Astrocyte (in vitro differentiated cells and primary cell): ENCODE results near the gene ZNF784. TPM values are rescaled to one million over a fixed set of nuclear protein-coding genes. Genes with fewer than 3 reads are reported as not detected.

Source experiments
- DNase-seq: peaks from one replicate; pipeline ENCODE4 v3.0.0-alpha.2; 2010; ENCODE audit warnings: low read depth
- FAIRE-seq: peaks from 2 replicates; lab custom pipeline; 2011; peaks lifted over from hg19 to GRCh38; lab: Jason Lieb, UNC
- H2AFZ ChIP-seq: 2 replicates; pipeline ENCODE4 v1.6.0; 2012; ENCODE audit warnings: low read depth, low read length, inconsistent platforms
- H3K27ac ChIP-seq: 2 replicates; pipeline ENCODE4 v1.5.1; 2011; ENCODE audit warnings: low read depth, low read length, inconsistent platforms
- H3K27me3 ChIP-seq: 2 replicates; pipeline ENCODE4 v1.6.0; 2011; ENCODE audit warnings: low read length, inconsistent platforms; ENCODE audit not compliant: insufficient read depth
- H3K36me3 ChIP-seq: 2 replicates; pipeline ENCODE4 v1.5.1; 2011; ENCODE audit warnings: low read length, inconsistent platforms; ENCODE audit not compliant: insufficient read depth
- H3K4me1 ChIP-seq: 2 replicates; pipeline ENCODE4 v1.5.1; 2011; ENCODE audit warnings: low read length, inconsistent platforms; ENCODE audit not compliant: insufficient read depth
- H3K4me2 ChIP-seq: 2 replicates; pipeline ENCODE4 v1.6.0; 2012; ENCODE audit warnings: low read length, inconsistent platforms
- H3K4me3 ChIP-seq: 2 replicates; pipeline ENCODE4 v1.5.1; 2011; ENCODE audit warnings: low read depth, mild to moderate bottlenecking, low read length, inconsistent platforms; ENCODE audit not compliant: insufficient read depth
- H3K79me2 ChIP-seq: 2 replicates; pipeline ENCODE4 v1.6.0; 2012; ENCODE audit warnings: mild to moderate bottlenecking, low read length, inconsistent platforms; ENCODE audit not compliant: insufficient read depth
- H3K9ac ChIP-seq: 2 replicates; pipeline ENCODE4 v1.6.0; 2012; ENCODE audit warnings: mild to moderate bottlenecking, low read length, inconsistent platforms
- H3K9me3 ChIP-seq: 2 replicates; pipeline ENCODE4 v1.5.1; 2012; ENCODE audit warnings: low read depth, mild to moderate bottlenecking, low read length, inconsistent platforms; ENCODE audit not compliant: insufficient read depth
- H4K20me1 ChIP-seq: 2 replicates; pipeline ENCODE4 v1.6.0; 2012; ENCODE audit warnings: low read length, inconsistent platforms; ENCODE audit not compliant: insufficient read depth
- H3K27ac Mint-ChIP-seq: one replicate; pipeline ENCODE4 v1.8.0; 2021; ENCODE audit warnings: mild to moderate bottlenecking, mixed read lengths; ENCODE audit not compliant: unreplicated experiment
- H3K27me3 Mint-ChIP-seq: one replicate; pipeline ENCODE4 v1.8.0; 2021; ENCODE audit warnings: low read depth, mixed read lengths; ENCODE audit not compliant: unreplicated experiment
- H3K36me3 Mint-ChIP-seq: one replicate; pipeline ENCODE4 v1.8.0; 2021; ENCODE audit warnings: low read depth, mixed read lengths; ENCODE audit not compliant: unreplicated experiment
- H3K4me1 Mint-ChIP-seq: one replicate; pipeline ENCODE4 v1.8.0; 2021; ENCODE audit warnings: low read depth, mixed read lengths; ENCODE audit not compliant: unreplicated experiment
- H3K4me3 Mint-ChIP-seq: one replicate; pipeline ENCODE4 v1.8.0; 2021; ENCODE audit warnings: mild to moderate bottlenecking, moderate library complexity, mixed read lengths; ENCODE audit not compliant: unreplicated experiment
- H3K9me3 Mint-ChIP-seq: one replicate; pipeline ENCODE4 v1.8.0; 2021; ENCODE audit warnings: mild to moderate bottlenecking, mixed read lengths; ENCODE audit not compliant: unreplicated experiment
- CTCF ChIP-seq: IDR thresholded peaks from 2 replicates; pipeline ENCODE4 v1.5.1; 2011; ENCODE audit warnings: low read depth, mild to moderate bottlenecking, inconsistent platforms, low read length, moderate library complexity; ENCODE audit not compliant: insufficient read depth
- EZH2 ChIP-seq: IDR thresholded peaks from 2 replicates; pipeline ENCODE4 v1.6.1; 2012; ENCODE audit warnings: mild to moderate bottlenecking, low read length, inconsistent platforms; ENCODE audit not compliant: insufficient read depth
- total RNA-seq: library from RNA; stranded (reverse); gene quantifications from 2 replicates; pipeline ENCODE4 v1.2.1, GENCODE V29; 2021

Gene ZNF784
- total RNA-seq, 1 donor from 2014 or later, result 5.3 TPM

DNA sequence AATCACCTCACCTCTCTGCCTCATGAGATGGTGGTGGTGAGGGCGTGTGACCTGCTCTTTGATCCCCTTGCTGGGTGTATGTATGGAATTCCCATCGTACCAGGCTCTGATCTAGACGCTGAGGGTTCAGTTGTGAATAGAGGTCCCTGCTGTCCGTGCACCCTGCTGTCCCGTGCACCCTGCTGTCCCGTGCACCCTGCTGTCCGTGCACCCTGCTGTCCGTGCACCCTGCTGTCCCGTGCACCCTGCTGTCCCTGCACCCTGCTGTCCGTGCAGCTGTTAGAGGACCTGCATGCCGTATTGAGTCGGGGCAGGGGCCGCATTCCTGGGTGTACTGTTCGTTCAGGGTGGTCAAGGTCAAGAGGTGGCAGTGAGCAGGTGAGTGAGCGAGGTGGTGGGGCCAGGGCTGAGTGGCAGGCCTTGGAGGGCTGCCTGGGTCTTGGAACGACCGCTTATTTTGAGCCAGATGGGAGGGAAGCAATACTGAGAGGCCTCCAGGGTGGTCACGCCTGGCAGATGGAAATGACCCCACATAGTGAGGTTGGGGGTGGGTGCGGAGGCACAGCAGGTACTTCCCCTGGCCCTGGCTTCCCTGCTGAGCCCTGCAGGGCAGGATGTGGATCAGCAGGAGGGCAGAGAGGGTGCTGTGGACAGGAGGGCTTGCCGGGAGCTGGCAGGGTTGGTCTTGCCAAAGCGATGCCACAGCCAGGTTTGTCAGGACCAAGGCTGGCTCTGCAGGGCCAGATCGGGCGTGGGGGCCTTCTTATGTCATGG, 46.1 kb upstream of the ZNF784 start:
- DNase-seq (no peak), FAIRE-seq (no peak)
- peaks cover 11% of the 10 kb centered on the region for H3K36me3 ChIP-seq
- TF ChIP-seq EZH2 (no peak), CTCF (no peak)
- peaks cover 88% of the 10 kb centered on the region for H3K79me2 ChIP-seq
- H3K4me2 ChIP-seq, result no peak overlapping the region
- no peaks in the 10 kb centered on the region for H3K27me3 ChIP-seq
- no peak overlapping the region for H3K27ac Mint-ChIP-seq
- H3K9me3 Mint-ChIP-seq, result peaks cover 1% of the 10 kb centered on the region
- no peak overlapping the region for H3K27ac ChIP-seq
- no peaks in the 10 kb centered on the region for H3K27me3 Mint-ChIP-seq
- H2AFZ ChIP-seq, result no peak overlapping the region
- H3K4me1 Mint-ChIP-seq, result peaks cover 18% of the 10 kb centered on the region
- H3K4me3 ChIP-seq, result no peak overlapping the region
- no peak overlapping the region for H3K4me3 Mint-ChIP-seq
- no peak overlapping the region for H3K9ac ChIP-seq
- H4K20me1 ChIP-seq, result peaks cover 87% of the 10 kb centered on the region
- H3K36me3 Mint-ChIP-seq, result peaks cover 5% of the 10 kb centered on the region
- H3K9me3 ChIP-seq, result no peaks in the 10 kb centered on the region
- peaks cover 10% of the 10 kb centered on the region for H3K4me1 ChIP-seq

DNA sequence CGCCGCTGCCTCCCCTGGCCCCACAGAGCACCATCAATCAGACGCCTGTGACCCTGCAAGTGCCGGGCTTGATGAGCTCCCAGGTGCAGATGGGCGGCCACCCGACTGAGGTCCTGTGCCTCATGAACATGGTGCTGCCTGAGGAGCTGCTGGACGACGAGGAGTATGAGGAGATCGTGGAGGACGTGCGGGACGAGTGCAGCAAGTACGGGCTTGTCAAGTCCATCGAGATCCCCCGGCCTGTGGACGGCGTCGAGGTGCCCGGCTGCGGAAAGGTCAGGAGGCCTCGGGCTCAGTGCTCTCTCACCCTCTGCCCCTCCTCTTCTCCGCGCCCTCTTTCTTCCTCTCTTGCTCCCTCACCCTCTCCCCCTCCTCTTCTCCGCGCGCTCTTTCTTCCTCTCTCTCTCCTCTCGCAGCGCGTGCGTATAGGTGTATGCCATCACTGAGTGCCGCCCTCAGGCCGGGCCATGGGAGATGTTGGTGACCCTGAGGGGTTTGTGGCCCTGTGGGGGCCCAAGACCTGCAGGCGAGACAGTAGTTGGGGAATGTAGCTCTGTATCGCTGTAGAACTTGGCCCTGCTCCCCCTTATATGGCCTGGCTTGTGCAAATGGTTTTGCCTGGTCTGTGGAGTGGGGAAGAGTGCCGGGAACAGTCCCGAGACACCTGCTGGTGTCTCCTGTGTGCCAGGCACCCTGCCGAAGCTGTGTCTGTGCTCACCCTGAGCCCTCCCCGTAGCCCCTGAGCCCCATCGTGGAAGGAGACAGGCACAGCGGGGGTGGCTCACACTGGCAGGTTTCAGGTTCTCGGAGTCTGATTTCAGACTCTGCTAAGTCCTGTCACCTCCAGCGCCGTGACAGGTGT, 45.3 kb upstream of the ZNF784 start:
- no peaks in the 10 kb centered on the region for H3K27me3 Mint-ChIP-seq
- Histone ChIP-seq H3K36me3 (peaks cover 11% of the 10 kb centered on the region), H3K9me3 (no peaks in the 10 kb centered on the region), H3K4me3 (no peak overlapping the region), H3K4me1 (peaks cover 10% of the 10 kb centered on the region), H3K9ac (no peak overlapping the region), H3K79me2 (peaks cover 88% of the 10 kb centered on the region), H2AFZ (no peak overlapping the region), H3K4me2 (no peak overlapping the region), H4K20me1 (peaks cover 91% of the 10 kb centered on the region), H3K27ac (no peak overlapping the region), H3K27me3 (no peaks in the 10 kb centered on the region)
- peaks cover 1% of the 10 kb centered on the region for H3K9me3 Mint-ChIP-seq
- H3K4me1 Mint-ChIP-seq, result peaks cover 18% of the 10 kb centered on the region
- peak overlapping the region; percentile 62 for H3K27ac Mint-ChIP-seq
- peaks cover 9% of the 10 kb centered on the region for H3K36me3 Mint-ChIP-seq
- DNase-seq, result no peak
- H3K4me3 Mint-ChIP-seq, result no peak overlapping the region
- no peak for FAIRE-seq
- no peak for TF ChIP-seq CTCF
- TF ChIP-seq EZH2, result no peak
